ENCODE data around the gene SERPINB2.

GRCh38 chr18:63890237-63890949 is 2.9 kb downstream of the SERPINB2 start:
- TF ChIP-seq, protein P1, sequence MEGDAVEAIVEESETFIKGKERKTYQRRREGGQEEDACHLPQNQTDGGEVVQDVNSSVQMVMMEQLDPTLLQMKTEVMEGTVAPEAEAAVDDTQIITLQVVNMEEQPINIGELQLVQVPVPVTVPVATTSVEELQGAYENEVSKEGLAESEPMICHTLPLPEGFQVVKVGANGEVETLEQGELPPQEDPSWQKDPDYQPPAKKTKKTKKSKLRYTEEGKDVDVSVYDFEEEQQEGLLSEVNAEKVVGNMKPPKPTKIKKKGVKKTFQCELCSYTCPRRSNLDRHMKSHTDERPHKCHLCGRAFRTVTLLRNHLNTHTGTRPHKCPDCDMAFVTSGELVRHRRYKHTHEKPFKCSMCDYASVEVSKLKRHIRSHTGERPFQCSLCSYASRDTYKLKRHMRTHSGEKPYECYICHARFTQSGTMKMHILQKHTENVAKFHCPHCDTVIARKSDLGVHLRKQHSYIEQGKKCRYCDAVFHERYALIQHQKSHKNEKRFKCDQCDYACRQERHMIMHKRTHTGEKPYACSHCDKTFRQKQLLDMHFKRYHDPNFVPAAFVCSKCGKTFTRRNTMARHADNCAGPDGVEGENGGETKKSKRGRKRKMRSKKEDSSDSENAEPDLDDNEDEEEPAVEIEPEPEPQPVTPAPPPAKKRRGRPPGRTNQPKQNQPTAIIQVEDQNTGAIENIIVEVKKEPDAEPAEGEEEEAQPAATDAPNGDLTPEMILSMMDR (IDR thresholded peaks at IDR 0.05) = no peak
- TF ChIP-seq SMAD3 (CRISPR knock-in tag; IDR thresholded peaks at IDR 0.05; ENCODE audit: borderline replicate concordance) (no peak), USF2 (CRISPR knock-in tag; IDR thresholded peaks at IDR 0.05) (no peak), NR1H2 (CRISPR knock-in tag; IDR thresholded peaks at IDR 0.05) (no peak), ZBTB21 (CRISPR knock-in tag; IDR thresholded peaks at IDR 0.05; ENCODE audit: borderline replicate concordance) (no peak), CBFB (CRISPR knock-in tag; IDR thresholded peaks at IDR 0.05; ENCODE audit: low read depth) (no peak), FOXJ3 (CRISPR knock-in tag; IDR thresholded peaks at IDR 0.05; ENCODE audit: borderline replicate concordance) (no peak)
- TF ChIP-seq, protein P2, sequence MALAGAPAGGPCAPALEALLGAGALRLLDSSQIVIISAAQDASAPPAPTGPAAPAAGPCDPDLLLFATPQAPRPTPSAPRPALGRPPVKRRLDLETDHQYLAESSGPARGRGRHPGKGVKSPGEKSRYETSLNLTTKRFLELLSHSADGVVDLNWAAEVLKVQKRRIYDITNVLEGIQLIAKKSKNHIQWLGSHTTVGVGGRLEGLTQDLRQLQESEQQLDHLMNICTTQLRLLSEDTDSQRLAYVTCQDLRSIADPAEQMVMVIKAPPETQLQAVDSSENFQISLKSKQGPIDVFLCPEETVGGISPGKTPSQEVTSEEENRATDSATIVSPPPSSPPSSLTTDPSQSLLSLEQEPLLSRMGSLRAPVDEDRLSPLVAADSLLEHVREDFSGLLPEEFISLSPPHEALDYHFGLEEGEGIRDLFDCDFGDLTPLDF (CRISPR knock-in tag; IDR thresholded peaks at IDR 0.05) = no peak
- TF ChIP-seq, protein P3, sequence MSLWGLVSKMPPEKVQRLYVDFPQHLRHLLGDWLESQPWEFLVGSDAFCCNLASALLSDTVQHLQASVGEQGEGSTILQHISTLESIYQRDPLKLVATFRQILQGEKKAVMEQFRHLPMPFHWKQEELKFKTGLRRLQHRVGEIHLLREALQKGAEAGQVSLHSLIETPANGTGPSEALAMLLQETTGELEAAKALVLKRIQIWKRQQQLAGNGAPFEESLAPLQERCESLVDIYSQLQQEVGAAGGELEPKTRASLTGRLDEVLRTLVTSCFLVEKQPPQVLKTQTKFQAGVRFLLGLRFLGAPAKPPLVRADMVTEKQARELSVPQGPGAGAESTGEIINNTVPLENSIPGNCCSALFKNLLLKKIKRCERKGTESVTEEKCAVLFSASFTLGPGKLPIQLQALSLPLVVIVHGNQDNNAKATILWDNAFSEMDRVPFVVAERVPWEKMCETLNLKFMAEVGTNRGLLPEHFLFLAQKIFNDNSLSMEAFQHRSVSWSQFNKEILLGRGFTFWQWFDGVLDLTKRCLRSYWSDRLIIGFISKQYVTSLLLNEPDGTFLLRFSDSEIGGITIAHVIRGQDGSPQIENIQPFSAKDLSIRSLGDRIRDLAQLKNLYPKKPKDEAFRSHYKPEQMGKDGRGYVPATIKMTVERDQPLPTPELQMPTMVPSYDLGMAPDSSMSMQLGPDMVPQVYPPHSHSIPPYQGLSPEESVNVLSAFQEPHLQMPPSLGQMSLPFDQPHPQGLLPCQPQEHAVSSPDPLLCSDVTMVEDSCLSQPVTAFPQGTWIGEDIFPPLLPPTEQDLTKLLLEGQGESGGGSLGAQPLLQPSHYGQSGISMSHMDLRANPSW (CRISPR knock-in tag; conservative IDR thresholded peaks at IDR 0.05; ENCODE audit: low read depth) = no peak
- TF ChIP-seq, protein P4, sequence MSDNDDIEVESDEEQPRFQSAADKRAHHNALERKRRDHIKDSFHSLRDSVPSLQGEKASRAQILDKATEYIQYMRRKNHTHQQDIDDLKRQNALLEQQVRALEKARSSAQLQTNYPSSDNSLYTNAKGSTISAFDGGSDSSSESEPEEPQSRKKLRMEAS (CRISPR knock-in tag; IDR thresholded peaks at IDR 0.05) = no peak
- TF ChIP-seq, protein P5, sequence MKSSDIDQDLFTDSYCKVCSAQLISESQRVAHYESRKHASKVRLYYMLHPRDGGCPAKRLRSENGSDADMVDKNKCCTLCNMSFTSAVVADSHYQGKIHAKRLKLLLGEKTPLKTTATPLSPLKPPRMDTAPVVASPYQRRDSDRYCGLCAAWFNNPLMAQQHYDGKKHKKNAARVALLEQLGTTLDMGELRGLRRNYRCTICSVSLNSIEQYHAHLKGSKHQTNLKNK (CRISPR knock-in tag; IDR thresholded peaks at IDR 0.05) = no peak

Data from WTC11 (cell line).